Right lobe of liver (tissue), 4 donors: ENCODE data around the gene FAM177B.

Experiments used
- CTCF ChIP-seq, 4 donors: fragments of 200-600 bp in 3 of 4; fragments of 450-650 bp in 1 of 4; IDR thresholded peaks; one replicate each; pipeline versions ENCODE4 v1.5.1 to v1.8.0; 2016 to 2022; ENCODE audit warnings: antibody characterized with exemption in 4 of 4, mild to moderate bottlenecking in 2 of 4
- POLR2A ChIP-seq: fragments of 450-650 bp; IDR thresholded peaks from one replicate; pipeline ENCODE4 v1.6.1; 2017; ENCODE audit warnings: antibody characterized with exemption, mild to moderate bottlenecking
- donor health status: DM: no; HTN: no; CAD: no.
- donor health status: DM: no; HTN: no; CAD: no.
- donor health status: DM: no; HTN: yes; CAD: no.

- TF ChIP-seq POLR2A: no peak
- TF ChIP-seq CTCF (IDR thresholded peaks at IDR 0.05): no peak
Measured at GRCh38 chr1:222713091-222713961, 23.7 kb upstream of the FAM177B start.
